Dedifferentiated amniotic fluid mesenchymal stem cell (primary cell): ENCODE data around the gene CSNK1G1.
A peak's percentile ranks its signal among the peaks of the same experiment; 100 is the strongest.

ENCODE experiments used
- DNase-seq: peaks from one replicate; pipeline ENCODE4 v3.0.0-alpha.2; 2016; ENCODE audit errors: extremely low spot score

Gene CSNK1G1

DNA sequence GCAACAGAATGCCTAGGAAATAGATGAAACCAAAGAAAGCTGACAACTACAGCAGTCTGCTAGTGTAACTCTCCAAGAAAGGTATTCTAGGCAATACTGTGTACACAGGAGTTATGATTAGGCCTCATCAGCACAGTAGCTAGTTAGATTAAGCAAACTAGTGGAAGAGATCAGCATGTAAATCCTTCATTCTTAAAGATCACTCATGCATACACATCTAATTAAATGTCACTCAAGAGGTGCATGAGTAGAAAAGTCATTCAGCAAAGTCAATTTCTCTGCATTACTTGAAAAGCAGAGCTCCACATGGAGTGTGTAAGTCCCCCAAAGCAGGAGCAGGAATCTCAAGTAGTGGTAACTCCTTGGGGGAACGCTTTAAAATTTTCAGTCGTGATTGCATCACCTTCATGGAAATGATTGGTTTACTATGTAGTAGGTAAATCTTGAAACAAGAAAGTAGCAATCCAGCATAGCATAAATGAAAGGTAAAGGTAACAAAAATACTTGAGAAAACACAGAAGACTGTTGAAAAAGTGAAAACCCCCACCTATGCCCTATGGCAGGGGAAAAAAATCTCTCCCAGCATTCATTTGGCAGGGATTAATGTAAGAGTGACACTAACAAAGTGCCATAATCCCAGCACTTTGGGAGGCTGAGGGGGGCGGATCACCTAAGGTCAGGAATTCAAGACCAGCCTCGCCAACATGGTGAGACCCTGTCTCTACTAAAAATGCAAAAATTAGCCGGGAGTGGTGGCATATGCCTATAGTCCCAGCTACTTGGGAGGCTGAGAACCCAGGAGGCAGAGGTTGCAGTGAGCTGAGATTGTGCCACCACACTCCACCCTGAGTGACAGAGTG lies 163.8 kb downstream of the CSNK1G1 start:
- DNase-seq: no peak

- no peak for DNase-seq
Observed at GRCh38 chr15:64187396-64188191, 168.4 kb downstream of the CSNK1G1 start.

DNA sequence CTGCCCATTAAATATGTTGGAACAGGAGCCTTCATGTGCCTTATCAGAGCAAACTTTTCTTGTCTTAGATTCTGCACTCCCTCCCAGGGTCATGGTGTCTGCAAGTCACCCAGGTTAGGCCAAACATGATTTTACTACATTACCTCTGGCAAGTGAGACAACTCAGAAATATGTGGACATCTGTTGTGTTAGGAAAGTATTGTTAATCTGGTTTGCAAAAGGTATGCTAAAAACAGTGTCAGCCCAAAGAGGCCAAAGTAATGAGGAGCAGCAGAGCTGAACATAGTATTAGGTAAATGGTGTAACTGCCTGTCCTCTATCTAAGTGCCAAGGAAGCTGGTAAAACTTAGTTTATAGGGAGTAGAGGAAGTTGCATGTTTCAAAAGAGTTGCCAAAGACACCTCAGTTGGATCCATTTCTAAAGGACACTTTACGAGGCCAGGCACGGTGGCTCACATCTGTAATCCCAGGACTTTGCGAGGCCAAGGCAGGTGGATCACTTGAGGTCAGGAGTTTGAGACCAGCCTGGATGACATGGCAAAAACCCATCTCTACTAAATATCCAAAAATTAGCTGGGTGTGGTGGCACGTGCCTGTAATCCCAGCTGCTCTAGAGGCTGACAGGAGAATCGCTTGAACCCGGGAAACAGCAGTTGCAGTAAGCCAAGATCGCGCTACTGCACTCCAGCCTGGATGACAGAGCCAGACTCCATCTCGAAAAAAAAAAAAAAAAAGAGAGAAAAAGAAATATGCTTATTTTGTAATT lies 170.6 kb downstream of the CSNK1G1 start:
- no peak for DNase-seq

- no peak for DNase-seq
Observed at GRCh38 chr15:64182859-64183370, 173.1 kb downstream of the CSNK1G1 start.

DNA sequence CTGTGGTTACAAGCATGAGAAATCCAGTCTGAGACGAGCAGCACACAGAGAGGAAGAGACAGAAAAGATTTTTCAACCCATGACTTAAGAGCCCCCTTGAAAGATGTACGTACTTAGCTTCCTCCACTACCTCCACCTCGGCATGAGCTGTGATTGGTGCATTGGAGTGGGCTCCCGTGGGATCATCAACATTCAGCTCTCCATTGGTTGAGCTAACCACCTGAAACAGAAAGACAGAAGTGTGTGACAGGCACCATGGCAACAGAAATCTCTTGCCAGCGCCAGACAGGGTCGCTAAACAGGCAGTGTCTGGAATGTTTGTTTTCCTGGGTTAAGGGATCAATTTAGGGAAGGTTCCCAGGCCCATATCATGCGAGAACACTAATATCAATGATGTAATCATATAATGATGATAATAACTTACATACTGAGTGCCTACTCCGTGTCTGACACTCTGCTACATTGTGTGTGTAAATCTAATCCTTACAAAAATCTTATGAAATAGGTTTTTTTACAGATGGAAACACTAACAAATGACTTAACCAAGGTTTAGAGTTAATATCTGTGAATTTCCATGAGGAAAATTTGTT lies 175.6 kb downstream of the CSNK1G1 start:
- DNase-seq: no peak

GRCh38 chr15:64166102-64166890 lies 189.7 kb downstream of the CSNK1G1 start:
- no peak for DNase-seq

- no peak for DNase-seq
Observed at GRCh38 chr15:64164436-64164835, 191.5 kb downstream of the CSNK1G1 start.

GRCh38 chr15:64163659-64164362 lies 192.2 kb downstream of the CSNK1G1 start:
- DNase-seq: no peak

DNA sequence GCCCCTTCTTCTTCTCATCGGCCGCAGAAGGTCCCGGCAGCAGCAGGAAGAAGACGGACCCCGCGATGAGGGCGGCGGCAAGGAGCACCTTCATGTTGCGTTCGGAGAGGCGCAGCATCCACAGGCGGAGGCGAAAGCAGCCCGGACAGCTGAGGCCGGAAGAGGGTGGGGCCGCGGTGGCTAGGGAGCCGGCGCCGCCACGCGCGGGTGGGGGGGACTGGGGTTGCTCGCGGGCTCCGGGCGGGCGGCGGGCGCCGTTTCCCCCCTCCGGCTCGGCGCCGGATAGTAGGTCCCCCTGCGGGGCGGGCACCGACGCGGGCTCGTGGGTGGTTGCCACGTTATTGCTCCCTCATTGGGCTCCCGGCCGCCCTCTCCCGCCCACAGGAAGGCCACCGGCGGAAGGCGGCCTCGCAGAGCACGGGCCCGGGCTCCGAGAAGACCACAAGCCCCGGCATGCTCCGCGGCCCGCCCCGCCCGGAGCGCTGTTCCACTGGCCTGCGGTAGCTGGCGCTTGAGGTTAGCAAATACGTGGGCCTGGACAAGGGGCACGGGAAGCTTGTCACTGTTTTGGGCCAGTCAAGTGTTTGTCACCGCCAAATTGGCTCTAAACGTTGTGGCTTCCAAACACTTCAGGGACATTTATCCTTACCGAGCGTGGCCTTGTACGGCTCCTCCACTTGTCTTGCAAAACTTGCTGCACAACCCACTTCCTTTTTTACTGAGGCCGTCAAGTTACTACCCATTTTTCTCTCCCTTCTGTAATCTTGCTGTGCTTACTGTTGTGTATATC lies 192.9 kb downstream of the CSNK1G1 start, which contains the start of gene PPIB:
TSS of gene PPIB (minus strand) at position 154 of the 790 bp plus-strand sequence. CDS start at position 118, 36 bp downstream.
- DNase-seq: peak; percentile 95

DNA sequence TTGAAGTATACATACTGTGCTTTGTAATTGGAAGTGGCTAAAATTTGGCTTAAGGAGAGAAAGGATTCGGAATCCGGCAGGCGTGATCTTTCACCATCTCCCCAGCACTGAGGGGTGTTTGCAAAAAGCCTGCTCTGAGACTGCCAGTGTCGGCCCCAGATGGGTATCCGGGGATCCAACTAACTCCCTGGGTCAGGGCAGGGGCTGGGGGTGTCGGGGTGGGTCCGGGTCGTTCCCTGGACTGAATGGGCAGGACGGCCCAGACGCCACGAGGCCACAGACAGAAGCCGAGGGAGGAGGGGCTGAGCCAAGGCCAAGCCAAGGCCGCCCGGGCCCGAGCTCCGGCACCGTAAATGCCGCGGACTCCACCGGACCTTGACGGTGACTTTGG lies 193.5 kb downstream of the CSNK1G1 start:
- DNase-seq: no peak

GRCh38 chr15:64161688-64162477 lies 194.1 kb downstream of the CSNK1G1 start:
- DNase-seq: no peak

GRCh38 chr15:64158363-64159134 lies 197.4 kb downstream of the CSNK1G1 start:
- no peak for DNase-seq

DNA sequence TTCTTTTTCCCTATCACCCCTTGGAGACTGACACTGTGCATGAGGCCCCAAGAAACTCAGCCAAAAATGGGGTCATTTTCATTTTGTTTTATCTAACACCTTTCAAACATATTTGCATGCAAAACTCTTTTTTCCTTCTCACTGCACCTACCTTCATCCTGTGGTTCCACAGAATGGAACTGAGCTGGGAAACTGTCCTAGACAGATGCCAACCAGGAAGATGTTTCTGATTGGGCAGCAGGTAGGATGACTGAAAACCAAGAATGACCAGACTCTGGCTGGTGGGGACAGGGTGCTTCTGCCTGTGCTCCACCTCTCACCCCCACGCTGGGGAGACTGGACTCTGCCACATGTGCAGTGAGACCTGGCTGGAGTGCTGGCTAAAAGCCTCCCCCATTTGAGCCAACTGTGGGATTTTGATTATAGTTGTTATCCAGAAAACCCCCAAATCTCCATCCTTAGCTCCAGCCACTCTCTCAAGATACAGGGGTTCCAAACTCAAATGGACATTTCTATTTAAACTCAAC lies 198.3 kb downstream of the CSNK1G1 start:
- DNase-seq: no peak

- DNase-seq: no peak
Observed at GRCh38 chr15:64156652-64157331, 199.2 kb downstream of the CSNK1G1 start.

DNA sequence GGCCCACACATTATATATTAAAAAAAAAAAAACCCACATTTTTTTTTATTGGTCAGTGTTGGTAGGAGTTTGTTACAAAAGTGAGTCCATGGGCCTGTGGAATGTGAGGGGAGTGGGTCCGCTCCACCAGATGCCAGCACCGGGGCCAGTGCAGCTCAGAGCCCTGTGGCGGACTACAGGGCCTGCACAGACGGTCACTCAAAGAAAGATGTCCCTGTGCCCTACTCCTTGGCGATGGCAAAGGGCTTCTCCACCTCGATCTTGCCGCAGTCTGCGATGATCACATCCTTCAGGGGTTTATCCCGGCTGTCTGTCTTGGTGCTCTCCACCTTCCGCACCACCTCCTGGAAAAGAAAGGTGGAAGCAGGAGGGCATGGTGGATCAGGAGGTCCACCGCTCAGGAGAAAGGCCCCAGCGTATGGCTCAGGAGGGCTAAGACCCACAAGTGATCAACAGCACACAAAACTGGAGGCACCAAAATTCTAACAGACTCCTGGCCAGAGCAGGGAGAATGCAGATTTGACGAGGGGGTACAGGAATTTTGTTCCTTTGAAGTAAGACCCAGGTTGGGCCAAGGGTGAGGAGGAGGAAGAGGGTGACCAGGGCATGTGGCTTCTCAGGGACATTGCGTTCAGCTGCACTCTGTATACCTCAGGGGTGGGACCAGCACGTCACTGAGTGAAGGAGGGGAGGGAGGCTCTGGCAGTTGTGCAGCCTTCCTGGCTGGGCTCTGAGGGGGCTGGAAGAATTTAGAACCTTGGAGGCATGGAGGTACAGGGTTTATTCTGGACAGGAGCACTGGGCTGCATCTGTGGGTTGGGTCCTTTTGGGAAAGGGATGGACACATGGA lies 199.9 kb downstream of the CSNK1G1 start:
- no peak for DNase-seq
